ENCODE results near the gene STIM1.

The STIM1 gene

GRCh38 chr11:3906166-3906565 lies 50.7 kb downstream of the STIM1 start:
- DNase-seq (ENCODE audit: insufficient read length, low spot score) (no peak), FAIRE-seq (no peak)

GRCh38 chr11:3907590-3907989 lies 52.1 kb downstream of the STIM1 start:
- FAIRE-seq (peak; percentile 55), DNase-seq (ENCODE audit: insufficient read length, low spot score) (no peak)

DNA sequence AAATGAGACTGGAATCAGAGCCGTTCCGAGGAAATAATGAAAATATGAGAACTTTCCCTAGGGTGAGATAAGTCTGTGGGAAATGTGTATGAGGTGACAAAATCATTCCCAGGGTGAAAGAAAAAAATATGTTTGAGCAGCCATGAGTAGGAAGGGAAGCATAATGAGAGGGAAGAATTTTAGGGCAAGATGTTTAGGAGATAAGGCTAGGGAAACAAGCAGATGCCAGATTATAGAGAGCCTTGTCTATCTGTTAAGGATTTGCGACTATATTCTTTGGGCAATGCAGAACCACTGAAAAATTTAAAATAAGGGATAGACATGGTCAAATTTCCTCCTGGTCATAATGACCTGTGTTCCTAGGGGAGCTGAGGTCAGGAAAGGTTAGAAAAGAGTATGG lies 54.4 kb downstream of the STIM1 start:
- FAIRE-seq = no peak
- no peak for DNase-seq (ENCODE audit: insufficient read length, low spot score)

- FAIRE-seq = no peak
These were observed 56.5 kb downstream of the STIM1 start for GRCh38 chr11:3911908-3912505.

GRCh38 chr11:3913921-3914320 lies 58.5 kb downstream of the STIM1 start:
- DNase-seq (ENCODE audit: insufficient read length, low spot score) (no peak), FAIRE-seq (no peak)

More at GRCh38 chr11:3911908-3912505, 56.5 kb downstream of the STIM1 start:
- DNase-seq (ENCODE audit: insufficient read length, low spot score) = no peak

DNA sequence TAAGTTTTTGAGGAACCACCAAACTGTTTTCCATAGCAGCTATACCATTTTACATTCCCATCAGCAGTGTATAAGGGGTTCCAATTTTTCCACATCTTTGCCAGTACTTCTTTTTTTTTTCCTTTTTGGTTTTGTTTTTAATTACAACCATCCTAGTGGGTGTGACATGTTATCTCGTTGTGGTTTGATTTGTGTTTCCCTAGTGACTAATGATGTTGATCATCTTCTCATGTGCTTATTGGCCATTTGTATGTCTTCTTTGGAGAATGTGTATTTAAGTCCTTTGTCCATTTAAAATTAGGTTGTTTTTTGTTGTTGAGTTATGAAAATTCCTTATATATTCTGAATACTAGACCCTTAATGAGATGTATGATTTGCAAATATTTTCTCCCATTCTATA lies 59.3 kb downstream of the STIM1 start:
- no peak for DNase-seq (ENCODE audit: insufficient read length, low spot score)
- FAIRE-seq = peak; percentile 59

DNA sequence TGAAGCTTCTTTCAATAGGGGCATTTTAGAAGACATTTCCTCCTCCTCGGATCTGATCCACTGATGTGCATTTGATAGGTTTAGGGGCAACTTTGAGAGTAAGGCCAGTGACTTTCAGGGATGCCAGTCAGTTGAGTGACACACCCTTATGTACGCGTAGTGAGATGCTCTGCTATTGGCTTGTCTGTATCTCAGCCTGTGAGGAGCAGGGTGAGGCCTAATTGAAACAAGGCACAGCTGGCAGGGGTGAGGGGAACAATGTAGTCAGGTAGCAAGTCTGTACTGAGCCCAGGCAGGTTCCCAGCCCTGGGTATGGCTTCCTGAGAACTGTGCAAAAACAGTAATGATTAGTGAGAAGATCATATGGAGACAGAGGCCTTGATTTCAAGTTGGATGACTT lies 61.5 kb downstream of the STIM1 start:
- DNase-seq (ENCODE audit: insufficient read length, low spot score) = no peak
- FAIRE-seq = no peak

- DNase-seq (ENCODE audit: insufficient read length, low spot score) (no peak), FAIRE-seq (peak; percentile 68)
These were observed 64.8 kb downstream of the STIM1 start for GRCh38 chr11:3920148-3920852.

GRCh38 chr11:3922056-3922455 lies 66.6 kb downstream of the STIM1 start:
- DNase-seq (ENCODE audit: insufficient read length, low spot score) (no peak), FAIRE-seq (no peak)

DNA sequence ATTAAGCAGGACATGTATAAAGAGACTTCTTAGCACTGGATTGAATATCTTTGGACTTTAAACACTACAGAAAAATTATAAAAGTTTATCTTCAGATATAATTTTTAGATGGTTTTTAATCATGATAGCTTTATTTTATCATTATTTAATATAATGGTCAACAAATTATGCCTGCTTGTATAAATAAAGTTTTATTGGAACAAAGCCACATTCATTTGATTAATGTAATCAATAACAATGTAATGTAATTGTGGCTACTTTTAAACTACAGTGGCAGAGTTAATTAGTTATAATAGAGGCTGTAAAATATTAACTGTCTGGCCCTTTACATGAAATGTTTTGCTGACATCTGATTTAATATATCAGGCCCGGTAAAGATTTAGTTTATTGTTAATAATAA lies 70.0 kb downstream of the STIM1 start:
- FAIRE-seq = no peak
- no peak for DNase-seq (ENCODE audit: insufficient read length, low spot score)

- FAIRE-seq (no peak), DNase-seq (ENCODE audit: insufficient read length, low spot score) (no peak)
These were observed 71.1 kb downstream of the STIM1 start for GRCh38 chr11:3926458-3927095.

- DNase-seq (ENCODE audit: insufficient read length, low spot score) (no peak), FAIRE-seq (peak; percentile 44)
These were observed 71.8 kb downstream of the STIM1 start for GRCh38 chr11:3927129-3927796.

- no peak for DNase-seq (ENCODE audit: insufficient read length, low spot score)
- FAIRE-seq = no peak
These were observed 73.8 kb downstream of the STIM1 start for GRCh38 chr11:3929232-3929631.

DNA sequence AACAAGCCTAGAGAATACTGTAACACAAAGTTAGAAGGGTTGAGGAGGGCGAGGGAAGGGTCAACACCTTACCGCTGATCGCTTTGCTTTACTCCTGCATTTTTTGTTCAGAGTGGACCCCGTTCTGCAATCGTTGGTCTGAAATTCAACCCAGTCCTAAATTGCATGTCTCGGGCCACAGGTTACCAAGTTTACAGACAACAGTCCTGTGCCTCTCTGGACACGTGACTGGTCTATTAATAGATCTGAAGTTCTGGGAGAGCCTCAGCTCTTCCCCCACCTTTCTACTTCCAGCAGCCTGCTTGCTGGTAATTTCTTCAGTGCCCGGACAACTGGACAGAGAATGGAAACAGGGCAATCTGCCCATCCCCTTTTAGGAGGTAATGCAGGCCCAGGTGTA lies 74.2 kb downstream of the STIM1 start:
- DNase-seq (ENCODE audit: insufficient read length, low spot score) (no peak), FAIRE-seq (no peak)

DNA sequence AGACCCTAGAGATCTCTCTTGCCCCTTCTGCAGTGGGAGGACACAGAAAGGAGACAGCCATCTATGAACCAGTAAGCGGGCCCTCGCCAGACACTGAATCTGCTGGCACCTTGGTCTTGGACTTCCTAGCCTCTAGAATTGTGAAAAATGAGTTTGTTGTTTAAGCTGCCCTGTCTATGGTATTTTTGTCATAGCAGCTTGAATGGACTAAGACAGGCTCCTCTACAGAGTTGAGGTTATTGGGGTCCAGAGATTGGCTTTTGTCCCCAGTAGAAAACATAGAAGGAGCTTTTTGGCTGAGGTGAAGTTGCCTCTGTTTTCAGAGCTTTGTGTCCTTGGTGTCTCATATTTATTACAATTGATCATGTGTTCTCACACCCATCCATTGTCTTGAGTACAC lies 77.2 kb downstream of the STIM1 start:
- DNase-seq (ENCODE audit: insufficient read length, low spot score) (no peak), FAIRE-seq (no peak)

- FAIRE-seq (no peak), DNase-seq (ENCODE audit: insufficient read length, low spot score) (no peak)
These were observed 77.7 kb downstream of the STIM1 start for GRCh38 chr11:3933165-3933628.

DNA sequence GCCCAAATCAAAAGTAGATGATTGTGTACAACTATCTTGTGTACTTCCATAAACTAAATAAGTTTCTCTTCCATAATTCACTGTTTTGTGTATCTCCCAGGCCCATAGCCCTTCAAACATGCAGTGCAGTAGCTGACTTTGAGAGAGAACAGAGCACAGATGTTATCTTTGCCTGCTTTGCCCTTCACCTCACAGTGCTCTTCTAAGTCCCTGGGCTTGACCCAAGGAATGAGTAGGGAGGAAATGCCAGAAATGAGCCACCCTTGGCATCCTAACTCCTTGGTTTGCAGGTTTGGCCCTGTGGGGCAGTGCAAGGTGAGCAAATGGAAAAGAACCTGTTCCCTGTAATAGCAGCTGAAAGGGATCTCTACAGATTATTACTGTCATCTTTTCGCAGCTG lies 79.2 kb downstream of the STIM1 start:
- DNase-seq (ENCODE audit: insufficient read length, low spot score) = no peak
- no peak for FAIRE-seq

GRCh38 chr11:3936517-3936916 lies 81.1 kb downstream of the STIM1 start:
- no peak for FAIRE-seq
- DNase-seq (ENCODE audit: insufficient read length, low spot score) = no peak

- DNase-seq (ENCODE audit: insufficient read length, low spot score) (no peak), FAIRE-seq (no peak)
These were observed 83.7 kb downstream of the STIM1 start for GRCh38 chr11:3939211-3939610.

- FAIRE-seq (no peak), DNase-seq (ENCODE audit: insufficient read length, low spot score) (no peak)
These were observed 84.3 kb downstream of the STIM1 start for GRCh38 chr11:3939651-3940190.

All from GM19239 (cell line).